AG04450 (cell line): Measurements from ENCODE around the gene C1orf159. TPM values are rescaled to one million over a fixed set of nuclear protein-coding genes. Genes with fewer than 3 reads are reported as not detected.
"Not testable (repeated sequence)": the region's sequence is repeated elsewhere in the genome, so short reads cannot be mapped to it uniquely, and the experiment has no call there.

ENCODE experiments used
- CTCF ChIA-PET: fragments of 300-600, 350-600 bp; formaldehyde crosslinking; extraction: SDS; loops from one replicate; lab custom pipeline; 2022; ENCODE audit warnings: antibody characterized with exemption, inconsistent platforms; lab: Charles Lee
- POLR2A ChIA-PET: fragments of 350-600 bp; formaldehyde crosslinking; extraction: SDS; loops from one replicate; lab custom pipeline; 2021; ENCODE audit warnings: antibody characterized with exemption, inconsistent platforms; lab: Yijun Ruan, JAX
- DNase-seq: peaks from one replicate; pipeline ENCODE4 v3.0.0-alpha.2; 2011; ENCODE audit warnings: low read depth, low spot score
- H3K27ac ChIP-seq: one replicate; pipeline ENCODE4 v1.5.1; 2012; ENCODE audit warnings: low read depth, low read length, control low read depth
- H3K27me3 ChIP-seq: one replicate; pipeline ENCODE4 v1.6.0; 2012; ENCODE audit warnings: low read length; ENCODE audit not compliant: control insufficient read depth, insufficient read depth
- H3K4me3 ChIP-seq: 2 replicates; pipeline ENCODE4 v1.5.1; 2011; ENCODE audit warnings: mild to moderate bottlenecking, low read depth, low read length, control low read depth
- H3K9me3 ChIP-seq: 2 replicates; pipeline ENCODE4 v1.5.1; 2012; ENCODE audit warnings: low read length; ENCODE audit not compliant: control insufficient read depth, insufficient read depth
- polyA plus RNA-seq: library from polyadenylated mRNA; depleted of rRNA; stranded (reverse); fragments of >200 nt; gene quantifications from 2 replicates; pipeline ENCODE4 v1.2.3, GENCODE V29; 2011
- TF ChIP-seq, protein P1 (sequence below): IDR thresholded peaks from 2 replicates; pipeline ENCODE4 v1.5.1; 2011; ENCODE audit warnings: low read depth, low read length, control low read depth, inconsistent platforms

The C1orf159 gene
- polyA plus RNA-seq, 1 experiment, result 2.3 TPM

DNA sequence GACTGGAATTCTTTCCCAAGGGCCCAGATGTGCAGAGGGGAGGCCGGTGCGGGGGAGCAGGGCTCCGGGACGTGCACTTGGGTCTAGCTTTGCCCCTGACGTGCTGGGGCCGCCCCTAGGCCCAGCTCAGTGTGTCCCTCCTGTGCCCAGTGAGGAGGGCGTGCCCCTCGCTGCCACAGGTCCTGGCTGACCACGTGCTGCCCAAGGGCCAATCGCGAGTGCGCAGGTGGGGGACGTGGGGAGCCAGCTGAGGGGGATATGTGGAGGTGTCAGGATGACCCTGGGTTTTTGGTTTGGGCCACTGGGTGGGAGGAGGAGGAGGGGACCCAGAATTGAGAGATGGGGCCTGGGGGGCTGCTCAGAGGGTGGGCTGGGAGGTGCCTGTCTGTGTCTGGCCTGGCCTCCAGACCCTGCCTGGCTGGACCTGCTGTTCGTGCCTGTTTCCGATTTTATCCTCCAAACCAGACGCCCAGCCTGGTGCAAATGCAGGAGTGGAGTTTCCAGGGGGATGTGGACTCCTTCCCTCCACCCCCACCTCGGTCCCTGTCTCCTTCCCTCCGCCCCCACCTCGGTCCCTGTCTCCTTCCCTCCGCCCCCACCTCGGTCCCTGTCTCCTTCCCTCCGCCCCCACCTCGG is 35.6 kb downstream of the C1orf159 start:
- TF ChIP-seq, protein P1, sequence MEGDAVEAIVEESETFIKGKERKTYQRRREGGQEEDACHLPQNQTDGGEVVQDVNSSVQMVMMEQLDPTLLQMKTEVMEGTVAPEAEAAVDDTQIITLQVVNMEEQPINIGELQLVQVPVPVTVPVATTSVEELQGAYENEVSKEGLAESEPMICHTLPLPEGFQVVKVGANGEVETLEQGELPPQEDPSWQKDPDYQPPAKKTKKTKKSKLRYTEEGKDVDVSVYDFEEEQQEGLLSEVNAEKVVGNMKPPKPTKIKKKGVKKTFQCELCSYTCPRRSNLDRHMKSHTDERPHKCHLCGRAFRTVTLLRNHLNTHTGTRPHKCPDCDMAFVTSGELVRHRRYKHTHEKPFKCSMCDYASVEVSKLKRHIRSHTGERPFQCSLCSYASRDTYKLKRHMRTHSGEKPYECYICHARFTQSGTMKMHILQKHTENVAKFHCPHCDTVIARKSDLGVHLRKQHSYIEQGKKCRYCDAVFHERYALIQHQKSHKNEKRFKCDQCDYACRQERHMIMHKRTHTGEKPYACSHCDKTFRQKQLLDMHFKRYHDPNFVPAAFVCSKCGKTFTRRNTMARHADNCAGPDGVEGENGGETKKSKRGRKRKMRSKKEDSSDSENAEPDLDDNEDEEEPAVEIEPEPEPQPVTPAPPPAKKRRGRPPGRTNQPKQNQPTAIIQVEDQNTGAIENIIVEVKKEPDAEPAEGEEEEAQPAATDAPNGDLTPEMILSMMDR, result no peak
- DNase-seq, result no peak
- no peak overlapping the region for H3K4me3 ChIP-seq
- no peak overlapping the region for H3K27ac ChIP-seq
- H3K9me3 ChIP-seq, result no peaks in the 10 kb centered on the region
- ChIA-PET CTCF (no interaction called here), POLR2A (interaction anchor here (0.5 to 1.1 kb wide), 3 partner anchors 36 to 203 kb away, joined by 3 to 5 read pairs (median 5); partner anchors contain the start of genes C1orf159 and UBE2J2)
- peaks cover 3% of the 10 kb centered on the region for H3K27me3 ChIP-seq

DNA sequence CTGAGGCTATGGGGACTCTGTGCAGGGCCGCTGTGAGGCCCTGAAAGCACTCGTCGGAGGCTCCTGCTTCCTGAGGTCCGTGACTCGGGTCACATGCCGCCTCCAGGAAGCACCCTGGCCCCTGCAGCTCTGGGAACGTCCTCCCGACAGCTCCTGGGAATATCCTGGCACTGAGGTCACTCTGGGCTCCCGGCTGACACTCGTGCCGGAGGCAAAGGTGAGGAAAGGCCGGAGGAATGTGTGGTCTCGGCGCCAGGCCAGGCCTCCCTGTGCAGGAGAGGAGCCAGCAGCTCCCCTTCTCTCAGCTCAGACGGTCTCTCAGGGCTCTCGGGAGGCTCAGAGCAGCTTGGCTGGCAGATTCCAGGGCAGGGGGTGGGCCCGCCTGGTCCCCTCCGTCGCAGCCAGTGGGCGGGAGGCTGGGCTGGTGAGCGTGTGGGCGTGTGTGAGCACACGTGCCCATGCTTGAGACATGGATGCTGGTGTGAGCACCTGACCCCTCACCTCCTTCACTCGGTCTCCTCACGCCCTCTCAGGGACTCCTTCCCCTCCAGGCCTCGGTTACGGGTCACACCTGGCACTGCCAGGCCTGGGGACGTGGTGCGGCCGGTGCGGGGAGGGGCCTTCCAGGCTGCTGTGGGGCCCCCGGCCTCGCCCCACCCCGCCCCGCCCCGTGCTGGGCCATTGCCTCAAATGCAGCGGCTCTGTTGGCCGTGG is 36.3 kb downstream of the C1orf159 start:
- DNase-seq, result peak; percentile 60
- H3K27ac ChIP-seq, result peak overlapping the region; percentile 21
- CTCF ChIA-PET, result no interaction called here
- H3K27me3 ChIP-seq, result peaks cover 7% of the 10 kb centered on the region
- no peak overlapping the region for H3K4me3 ChIP-seq
- TF ChIP-seq, protein P1, result no peak
- POLR2A ChIA-PET, result interaction anchor here (0.5 to 1.1 kb wide), 4 partner anchors 36 to 203 kb away, joined by 3 to 9 read pairs (median 5); partner anchors contain the start of genes C1orf159 and UBE2J2
- no peaks in the 10 kb centered on the region for H3K9me3 ChIP-seq

DNA sequence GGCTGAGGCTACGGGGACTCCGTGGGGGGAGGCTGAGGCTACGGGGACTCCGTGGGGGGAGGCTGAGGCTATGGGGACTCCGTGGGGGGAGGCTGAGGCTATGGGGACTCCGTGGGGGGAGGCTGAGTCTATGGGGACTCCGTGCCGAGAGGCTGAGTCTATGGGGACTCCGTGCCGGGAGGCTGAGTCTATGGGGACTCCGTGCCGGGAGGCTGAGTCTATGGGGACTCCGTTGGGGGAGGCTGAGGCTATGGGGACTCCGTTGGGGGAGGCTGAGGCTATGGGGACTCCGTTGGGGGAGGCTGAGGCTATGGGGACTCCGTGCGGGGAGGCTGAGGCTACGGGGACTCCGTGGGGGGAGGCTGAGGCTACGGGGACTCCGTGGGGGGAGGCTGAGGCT is 38.5 kb downstream of the C1orf159 start:
- DNase-seq, H3K4me3 ChIP-seq, H3K9me3 ChIP-seq, CTCF ChIA-PET, H3K27me3 ChIP-seq, POLR2A ChIA-PET, H3K27ac ChIP-seq: not testable (repeated sequence)

DNA sequence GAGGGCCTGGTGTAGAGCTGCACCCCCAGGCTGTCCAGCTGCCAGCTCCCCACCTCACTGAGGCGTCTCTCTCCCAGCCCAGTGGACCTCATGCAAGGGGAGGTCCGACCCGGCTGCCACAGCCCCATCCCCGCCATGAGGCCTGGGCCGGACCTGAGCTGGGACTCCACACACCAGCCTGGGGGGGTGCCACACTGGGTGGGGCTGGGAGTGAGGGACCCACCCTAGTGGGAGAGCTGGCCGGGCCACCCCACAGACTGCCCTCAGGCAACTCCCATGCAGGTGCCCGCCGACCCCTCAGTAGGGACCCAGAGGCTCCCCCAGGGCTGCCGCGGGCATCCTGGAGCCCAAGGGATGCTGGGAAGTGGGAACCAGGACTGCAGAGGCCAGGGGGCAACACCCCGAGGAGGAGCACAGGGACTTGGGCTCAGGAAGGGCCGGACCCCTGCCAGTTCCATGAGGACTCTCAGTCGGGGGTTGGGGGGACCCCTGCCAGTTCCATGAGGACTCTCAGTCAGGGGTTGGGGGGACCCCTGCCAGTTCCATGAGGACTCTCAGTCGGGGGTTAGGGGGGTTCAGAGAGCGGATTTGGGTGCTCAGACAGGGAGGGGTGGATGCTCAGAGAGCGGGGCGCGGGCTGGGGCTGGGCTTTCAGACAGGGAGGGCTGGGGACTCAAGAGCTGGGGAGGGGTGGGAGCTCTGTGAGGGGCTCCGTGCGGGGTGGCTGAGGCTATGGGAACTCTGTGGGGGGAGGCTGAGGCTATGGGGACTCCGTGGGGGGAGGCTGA is 40.5 kb downstream of the C1orf159 start:
- CTCF ChIA-PET, result no interaction called here

DNA sequence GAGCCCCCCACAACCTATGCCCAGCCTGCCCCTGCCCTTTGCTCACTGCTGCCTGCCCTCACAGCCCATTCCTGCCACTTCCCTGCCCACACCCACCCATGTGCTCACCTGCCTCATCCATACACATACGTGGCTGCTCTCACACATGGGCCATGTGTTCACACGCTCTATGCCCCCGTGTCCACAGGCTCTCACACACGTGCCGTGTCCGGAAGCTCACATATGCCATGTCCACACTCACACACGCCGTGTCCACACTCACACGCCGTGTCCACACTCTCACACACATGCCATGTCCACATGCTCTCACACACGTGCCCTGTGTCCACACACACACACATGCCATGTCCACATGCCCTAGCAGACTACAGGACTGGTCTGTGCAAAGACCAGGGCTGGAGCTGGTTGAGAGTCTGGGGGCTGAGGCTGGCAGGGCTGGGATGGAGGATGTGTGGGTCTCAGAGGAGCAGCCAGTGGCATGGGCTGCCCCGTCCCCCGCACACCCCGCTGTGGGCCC is 41.2 kb downstream of the C1orf159 start:
- Histone ChIP-seq H3K27me3 (peaks cover 7% of the 10 kb centered on the region), H3K27ac (no peak overlapping the region), H3K4me3 (no peak overlapping the region), H3K9me3 (no peaks in the 10 kb centered on the region)
- DNase-seq, result no peak
- TF ChIP-seq, protein P1, result no peak
- ChIA-PET POLR2A (no interaction called here), CTCF (interaction anchor here (1.2 kb wide), 1 partner anchor 11 kb away, joined by 3 read pairs; no protein-coding TSS in a partner anchor)

More for the DNA sequence above, 40.5 kb downstream of the C1orf159 start:
- Histone ChIP-seq H3K27me3 (peaks cover 7% of the 10 kb centered on the region), H3K9me3 (no peaks in the 10 kb centered on the region), H3K27ac (no peak overlapping the region), H3K4me3 (no peak overlapping the region)
- TF ChIP-seq, protein P1, result no peak
- POLR2A ChIA-PET, result no interaction called here
- DNase-seq, result no peak
